ENCODE results near the gene DYRK4.

DNA sequence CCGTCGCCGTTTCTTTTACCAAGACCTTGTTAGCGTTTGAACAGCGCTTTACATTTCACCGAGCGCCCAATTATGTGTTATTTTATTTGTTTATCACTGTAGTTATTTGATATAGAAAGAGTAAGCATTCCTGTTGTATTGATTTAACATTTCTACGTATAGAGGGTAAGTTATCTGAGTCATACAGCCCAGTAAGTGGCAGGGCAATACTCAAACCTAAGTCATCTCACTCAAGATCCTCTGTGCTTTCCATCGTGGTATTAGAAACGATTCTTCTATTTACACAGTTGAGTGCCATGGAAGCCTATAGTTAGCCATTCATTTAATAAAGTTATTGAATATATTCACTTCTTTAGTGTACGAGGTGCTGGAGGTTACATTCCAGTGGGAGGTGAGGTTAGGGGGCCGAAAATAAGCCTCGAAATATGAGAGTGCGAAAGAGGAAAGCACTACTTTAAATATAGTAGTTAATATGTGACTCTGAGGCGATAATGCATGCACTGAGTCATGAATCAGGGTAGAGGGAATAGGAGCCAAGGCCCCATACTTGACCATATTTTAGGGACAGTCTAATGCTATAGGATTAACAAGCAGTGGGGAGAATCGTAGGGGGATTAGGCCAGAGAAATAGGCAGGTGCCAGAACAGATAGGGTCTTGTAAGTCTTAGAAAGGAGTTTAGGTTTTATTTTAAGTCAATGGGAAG is 22.7 kb upstream of the DYRK4 start:
- TF ChIP-seq, protein P1, sequence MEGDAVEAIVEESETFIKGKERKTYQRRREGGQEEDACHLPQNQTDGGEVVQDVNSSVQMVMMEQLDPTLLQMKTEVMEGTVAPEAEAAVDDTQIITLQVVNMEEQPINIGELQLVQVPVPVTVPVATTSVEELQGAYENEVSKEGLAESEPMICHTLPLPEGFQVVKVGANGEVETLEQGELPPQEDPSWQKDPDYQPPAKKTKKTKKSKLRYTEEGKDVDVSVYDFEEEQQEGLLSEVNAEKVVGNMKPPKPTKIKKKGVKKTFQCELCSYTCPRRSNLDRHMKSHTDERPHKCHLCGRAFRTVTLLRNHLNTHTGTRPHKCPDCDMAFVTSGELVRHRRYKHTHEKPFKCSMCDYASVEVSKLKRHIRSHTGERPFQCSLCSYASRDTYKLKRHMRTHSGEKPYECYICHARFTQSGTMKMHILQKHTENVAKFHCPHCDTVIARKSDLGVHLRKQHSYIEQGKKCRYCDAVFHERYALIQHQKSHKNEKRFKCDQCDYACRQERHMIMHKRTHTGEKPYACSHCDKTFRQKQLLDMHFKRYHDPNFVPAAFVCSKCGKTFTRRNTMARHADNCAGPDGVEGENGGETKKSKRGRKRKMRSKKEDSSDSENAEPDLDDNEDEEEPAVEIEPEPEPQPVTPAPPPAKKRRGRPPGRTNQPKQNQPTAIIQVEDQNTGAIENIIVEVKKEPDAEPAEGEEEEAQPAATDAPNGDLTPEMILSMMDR (IDR thresholded peaks at IDR 0.05; ENCODE audit: control extremely low read depth in 1 of 3, insufficient read depth in 1 of 3, low read depth in 1 of 3, low read length in 3 of 3): no peak
- TF ChIP-seq TAF1 (IDR thresholded peaks at IDR 0.05; ENCODE audit: low read depth, low read length) (no peak), POLR2A (IDR thresholded peaks at IDR 0.05; ENCODE audit: control extremely low read depth in 1 of 2, low read depth in 2 of 2, low read length in 2 of 2) (no peak), EZH2 (IDR thresholded peaks at IDR 0.05; ENCODE audit: low read depth, low read length, severe bottlenecking) (no peak), CBX5 (IDR thresholded peaks at IDR 0.05; ENCODE audit: low read depth, low read length) (no peak), FOSL1 (IDR thresholded peaks at IDR 0.05; ENCODE audit: insufficient read depth, low read depth, low read length) (no peak), RFX5 (IDR thresholded peaks at IDR 0.05; ENCODE audit: borderline replicate concordance, low read depth, low read length) (no peak), EP300 (IDR thresholded peaks at IDR 0.05; ENCODE audit: borderline replicate concordance in 1 of 2, low read depth in 2 of 2, low read length in 2 of 2) (no peak), CEBPB (IDR thresholded peaks at IDR 0.05; ENCODE audit: low read depth, low read length) (no peak), POU5F1 (IDR thresholded peaks at IDR 0.05; ENCODE audit: low read depth, low read length) (no peak)
- TF ChIP-seq, protein P2, sequence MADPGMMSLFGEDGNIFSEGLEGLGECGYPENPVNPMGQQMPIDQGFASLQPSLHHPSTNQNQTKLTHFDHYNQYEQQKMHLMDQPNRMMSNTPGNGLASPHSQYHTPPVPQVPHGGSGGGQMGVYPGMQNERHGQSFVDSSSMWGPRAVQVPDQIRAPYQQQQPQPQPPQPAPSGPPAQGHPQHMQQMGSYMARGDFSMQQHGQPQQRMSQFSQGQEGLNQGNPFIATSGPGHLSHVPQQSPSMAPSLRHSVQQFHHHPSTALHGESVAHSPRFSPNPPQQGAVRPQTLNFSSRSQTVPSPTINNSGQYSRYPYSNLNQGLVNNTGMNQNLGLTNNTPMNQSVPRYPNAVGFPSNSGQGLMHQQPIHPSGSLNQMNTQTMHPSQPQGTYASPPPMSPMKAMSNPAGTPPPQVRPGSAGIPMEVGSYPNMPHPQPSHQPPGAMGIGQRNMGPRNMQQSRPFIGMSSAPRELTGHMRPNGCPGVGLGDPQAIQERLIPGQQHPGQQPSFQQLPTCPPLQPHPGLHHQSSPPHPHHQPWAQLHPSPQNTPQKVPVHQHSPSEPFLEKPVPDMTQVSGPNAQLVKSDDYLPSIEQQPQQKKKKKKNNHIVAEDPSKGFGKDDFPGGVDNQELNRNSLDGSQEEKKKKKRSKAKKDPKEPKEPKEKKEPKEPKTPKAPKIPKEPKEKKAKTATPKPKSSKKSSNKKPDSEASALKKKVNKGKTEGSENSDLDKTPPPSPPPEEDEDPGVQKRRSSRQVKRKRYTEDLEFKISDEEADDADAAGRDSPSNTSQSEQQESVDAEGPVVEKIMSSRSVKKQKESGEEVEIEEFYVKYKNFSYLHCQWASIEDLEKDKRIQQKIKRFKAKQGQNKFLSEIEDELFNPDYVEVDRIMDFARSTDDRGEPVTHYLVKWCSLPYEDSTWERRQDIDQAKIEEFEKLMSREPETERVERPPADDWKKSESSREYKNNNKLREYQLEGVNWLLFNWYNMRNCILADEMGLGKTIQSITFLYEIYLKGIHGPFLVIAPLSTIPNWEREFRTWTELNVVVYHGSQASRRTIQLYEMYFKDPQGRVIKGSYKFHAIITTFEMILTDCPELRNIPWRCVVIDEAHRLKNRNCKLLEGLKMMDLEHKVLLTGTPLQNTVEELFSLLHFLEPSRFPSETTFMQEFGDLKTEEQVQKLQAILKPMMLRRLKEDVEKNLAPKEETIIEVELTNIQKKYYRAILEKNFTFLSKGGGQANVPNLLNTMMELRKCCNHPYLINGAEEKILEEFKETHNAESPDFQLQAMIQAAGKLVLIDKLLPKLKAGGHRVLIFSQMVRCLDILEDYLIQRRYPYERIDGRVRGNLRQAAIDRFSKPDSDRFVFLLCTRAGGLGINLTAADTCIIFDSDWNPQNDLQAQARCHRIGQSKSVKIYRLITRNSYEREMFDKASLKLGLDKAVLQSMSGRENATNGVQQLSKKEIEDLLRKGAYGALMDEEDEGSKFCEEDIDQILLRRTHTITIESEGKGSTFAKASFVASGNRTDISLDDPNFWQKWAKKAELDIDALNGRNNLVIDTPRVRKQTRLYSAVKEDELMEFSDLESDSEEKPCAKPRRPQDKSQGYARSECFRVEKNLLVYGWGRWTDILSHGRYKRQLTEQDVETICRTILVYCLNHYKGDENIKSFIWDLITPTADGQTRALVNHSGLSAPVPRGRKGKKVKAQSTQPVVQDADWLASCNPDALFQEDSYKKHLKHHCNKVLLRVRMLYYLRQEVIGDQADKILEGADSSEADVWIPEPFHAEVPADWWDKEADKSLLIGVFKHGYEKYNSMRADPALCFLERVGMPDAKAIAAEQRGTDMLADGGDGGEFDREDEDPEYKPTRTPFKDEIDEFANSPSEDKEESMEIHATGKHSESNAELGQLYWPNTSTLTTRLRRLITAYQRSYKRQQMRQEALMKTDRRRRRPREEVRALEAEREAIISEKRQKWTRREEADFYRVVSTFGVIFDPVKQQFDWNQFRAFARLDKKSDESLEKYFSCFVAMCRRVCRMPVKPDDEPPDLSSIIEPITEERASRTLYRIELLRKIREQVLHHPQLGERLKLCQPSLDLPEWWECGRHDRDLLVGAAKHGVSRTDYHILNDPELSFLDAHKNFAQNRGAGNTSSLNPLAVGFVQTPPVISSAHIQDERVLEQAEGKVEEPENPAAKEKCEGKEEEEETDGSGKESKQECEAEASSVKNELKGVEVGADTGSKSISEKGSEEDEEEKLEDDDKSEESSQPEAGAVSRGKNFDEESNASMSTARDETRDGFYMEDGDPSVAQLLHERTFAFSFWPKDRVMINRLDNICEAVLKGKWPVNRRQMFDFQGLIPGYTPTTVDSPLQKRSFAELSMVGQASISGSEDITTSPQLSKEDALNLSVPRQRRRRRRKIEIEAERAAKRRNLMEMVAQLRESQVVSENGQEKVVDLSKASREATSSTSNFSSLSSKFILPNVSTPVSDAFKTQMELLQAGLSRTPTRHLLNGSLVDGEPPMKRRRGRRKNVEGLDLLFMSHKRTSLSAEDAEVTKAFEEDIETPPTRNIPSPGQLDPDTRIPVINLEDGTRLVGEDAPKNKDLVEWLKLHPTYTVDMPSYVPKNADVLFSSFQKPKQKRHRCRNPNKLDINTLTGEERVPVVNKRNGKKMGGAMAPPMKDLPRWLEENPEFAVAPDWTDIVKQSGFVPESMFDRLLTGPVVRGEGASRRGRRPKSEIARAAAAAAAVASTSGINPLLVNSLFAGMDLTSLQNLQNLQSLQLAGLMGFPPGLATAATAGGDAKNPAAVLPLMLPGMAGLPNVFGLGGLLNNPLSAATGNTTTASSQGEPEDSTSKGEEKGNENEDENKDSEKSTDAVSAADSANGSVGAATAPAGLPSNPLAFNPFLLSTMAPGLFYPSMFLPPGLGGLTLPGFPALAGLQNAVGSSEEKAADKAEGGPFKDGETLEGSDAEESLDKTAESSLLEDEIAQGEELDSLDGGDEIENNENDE (IDR thresholded peaks at IDR 0.05; ENCODE audit: insufficient replicate concordance, low read length): no peak

Measured in H1 (cell line).